Ureter (tissue), 1 donor: Measurements from ENCODE around the gene SORBS1. TPM values are rescaled to one million over a fixed set of nuclear protein-coding genes. Genes with fewer than 3 reads are reported as not detected.

Experiments
- DNase-seq: peaks from one replicate; pipeline ENCODE4 v3.0.0-alpha.2; 2020; ENCODE audit warnings: low spot score
- total RNA-seq: library from RNA; stranded (reverse); gene quantifications from one replicate; pipeline ENCODE4 v1.2.4, GENCODE V29; 2023
- donor health status: DM: yes; HTN: yes; CAD: no.

Gene SORBS1
- total RNA-seq, 1 donor from 2014 or later, result 347 TPM

DNA sequence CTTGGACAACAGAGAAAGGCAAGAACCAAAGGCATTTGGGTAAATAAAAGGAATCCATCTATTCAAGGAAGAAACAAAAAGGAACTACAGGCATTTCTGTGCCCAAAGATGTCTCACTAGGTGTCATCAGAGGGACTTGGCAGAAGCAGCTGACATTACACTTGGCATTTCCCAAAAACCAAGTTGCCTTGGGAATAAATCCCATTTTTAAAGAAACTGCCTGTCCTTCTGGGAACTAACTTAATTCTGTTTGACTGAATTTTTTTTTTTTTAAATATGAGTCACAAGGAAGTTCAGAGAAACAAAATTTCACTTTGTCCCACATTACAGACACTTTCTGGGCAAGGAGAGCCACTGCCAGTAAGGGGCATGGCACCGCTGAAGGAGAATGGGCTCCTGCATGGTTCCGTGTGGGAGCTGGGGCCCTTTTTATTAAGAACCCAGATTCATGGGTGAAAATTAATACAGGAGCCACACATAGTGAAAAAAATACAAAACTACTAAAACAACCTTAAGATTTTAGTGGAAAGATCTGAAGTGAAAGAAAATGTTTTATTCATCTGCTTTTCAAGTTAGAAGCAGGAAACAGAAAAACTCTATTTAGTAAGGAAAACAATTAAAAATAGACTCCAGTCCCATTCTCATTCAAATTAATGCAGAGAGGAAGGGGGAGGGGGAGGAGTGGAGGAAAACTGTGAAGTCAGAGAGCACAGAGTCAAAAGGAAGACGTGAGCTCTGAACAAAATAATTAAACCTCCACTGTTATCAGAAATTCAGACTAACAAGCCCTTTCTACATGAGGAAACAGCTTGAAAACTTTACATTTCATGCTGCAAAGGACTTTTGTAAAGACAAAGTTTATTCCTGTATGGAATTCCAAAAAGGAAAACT lies 151.9 kb downstream of the SORBS1 start:
- DNase-seq, result no peak

DNA sequence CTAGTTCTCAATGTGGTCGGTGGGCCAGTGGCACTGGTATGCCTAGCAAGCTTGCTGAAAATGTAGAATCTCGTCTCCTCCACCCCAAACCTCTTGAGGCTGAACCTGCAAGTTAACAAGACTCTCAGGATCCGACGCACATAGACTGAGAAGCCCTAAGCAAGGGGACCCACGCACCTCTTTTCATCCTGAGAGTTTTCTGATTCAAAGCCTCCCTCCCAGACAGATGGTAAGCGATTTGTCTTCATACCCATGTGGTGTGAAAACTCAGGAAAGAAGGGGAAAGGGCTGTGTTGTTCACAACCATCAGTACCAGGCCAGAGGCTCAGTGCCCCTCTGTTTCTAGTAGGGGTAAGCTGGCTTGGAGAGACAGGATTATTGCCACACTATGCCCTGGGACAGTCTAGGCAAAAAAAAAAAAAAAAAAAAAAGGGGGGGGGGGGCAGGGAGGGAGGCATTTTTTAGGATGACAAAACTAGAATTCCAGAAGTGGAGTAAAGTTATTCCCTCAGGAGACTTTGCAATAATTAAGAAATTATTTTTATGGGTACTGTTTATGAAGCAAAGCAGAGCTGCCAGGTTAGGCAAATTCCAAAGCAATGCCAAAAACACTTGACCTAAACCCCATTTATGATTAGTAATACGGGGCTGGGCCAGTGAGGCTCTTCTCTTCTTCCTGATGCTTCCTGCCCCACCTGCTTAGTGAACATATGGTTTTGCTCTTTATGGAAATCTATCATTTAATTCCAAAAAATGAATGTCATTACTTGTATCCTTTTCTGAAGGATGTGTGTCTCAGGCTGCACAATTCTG lies 152.8 kb downstream of the SORBS1 start:
- peak; percentile 59 for DNase-seq

DNA sequence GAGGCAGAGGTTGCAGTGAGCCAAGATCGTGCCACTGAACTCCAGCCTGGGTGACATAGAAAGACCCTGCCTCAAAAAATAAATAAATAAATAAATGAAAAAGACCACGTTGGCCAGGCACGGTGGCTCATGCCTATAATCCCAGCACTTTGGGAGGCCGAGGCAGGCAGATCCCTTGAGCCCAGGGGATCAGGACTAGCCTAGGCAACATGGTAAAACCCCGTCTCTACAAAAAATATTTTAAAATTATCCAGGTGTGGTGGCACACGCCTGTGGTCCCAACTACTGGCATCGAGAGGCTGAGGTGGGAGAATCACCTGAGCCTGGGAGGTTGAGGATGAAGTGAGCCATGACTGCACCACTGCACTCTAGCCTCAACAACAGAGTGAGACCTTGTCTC lies 153.6 kb downstream of the SORBS1 start:
- no peak for DNase-seq

DNA sequence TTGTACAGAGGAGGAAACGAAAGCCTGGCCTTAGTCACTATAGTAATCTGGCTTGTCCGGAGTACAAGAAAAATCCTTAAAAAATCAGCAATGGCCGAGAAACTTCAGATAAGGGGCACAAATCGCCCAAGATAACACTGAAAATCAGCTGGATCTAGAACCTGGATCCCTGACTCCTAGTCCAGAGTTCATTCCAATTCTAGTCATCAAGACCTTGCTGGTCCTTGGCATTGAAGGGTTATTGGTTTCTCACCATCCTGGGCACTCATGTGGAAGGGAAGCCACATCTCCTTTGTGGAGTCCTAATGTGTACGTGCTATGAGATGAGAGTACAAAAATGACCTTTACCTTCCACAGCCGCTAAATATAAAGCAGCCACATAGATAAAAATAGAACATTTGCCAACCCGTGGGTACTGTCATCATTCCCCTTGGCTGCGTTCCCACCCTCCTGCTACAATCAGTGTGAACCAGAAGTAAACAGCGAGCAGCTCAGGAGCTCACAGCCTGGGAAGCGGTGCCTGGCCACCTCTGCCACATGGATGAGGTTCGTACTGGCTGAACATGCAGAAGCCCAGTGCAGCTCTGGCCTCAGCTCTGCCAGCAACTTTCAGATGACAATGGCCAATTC lies 154.4 kb downstream of the SORBS1 start:
- peak; percentile 80 for DNase-seq

DNA sequence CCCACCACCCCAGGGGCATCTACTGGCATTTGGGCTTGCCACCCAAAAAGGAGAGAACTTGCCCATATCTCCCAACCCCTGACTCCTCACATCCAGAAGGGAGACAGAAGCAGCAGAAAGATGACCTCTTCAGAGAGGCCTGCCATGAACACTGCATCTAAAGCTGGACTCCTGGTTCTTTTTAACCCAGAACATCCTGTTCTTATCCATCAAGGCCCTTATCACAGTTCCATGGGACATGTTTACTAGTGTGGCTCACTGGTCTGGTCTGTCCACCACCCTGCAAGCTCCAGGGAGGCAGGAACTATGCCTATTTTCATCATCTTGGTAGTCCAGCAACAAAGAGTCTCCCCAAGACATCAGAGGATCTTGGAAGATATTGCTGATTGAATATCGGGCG lies 155.5 kb downstream of the SORBS1 start:
- DNase-seq, result no peak

DNA sequence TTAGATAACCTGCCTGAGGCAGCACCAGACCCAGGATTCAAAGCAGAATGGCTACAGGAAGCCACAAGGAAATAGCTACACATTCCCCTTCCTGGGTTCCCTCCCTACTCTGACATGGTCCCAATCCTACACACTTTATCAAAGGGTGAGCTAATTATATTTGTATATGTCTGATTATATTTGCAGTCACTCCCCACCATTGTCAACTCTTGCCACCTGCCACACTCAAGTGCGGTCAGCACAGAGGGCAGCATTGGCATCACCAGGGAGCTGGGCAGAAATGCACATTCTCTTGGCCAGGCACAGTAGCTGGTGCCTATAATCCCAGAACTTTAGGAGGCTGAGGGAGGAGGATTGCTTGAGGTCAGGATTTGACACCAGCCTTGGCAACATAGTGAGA lies 156.3 kb downstream of the SORBS1 start:
- DNase-seq, result no peak

DNA sequence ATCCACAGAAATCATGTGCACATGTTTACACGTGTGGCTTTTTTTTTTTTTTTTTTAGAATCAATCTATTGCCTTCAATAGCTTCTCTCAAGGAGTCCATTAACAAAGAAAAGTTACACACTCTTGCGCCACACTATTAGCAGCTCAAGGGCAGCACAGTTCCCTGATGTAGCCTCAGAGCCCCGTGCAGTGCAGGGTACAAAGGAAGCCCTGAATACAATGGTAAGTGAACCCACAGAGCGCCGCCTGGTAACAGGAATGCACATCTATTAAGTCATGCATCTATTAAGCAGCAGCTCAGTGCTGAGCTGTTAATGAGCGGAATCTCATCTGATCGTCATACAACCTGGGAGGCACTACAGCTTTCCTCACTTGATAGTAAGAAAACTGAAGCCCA lies 156.7 kb downstream of the SORBS1 start:
- no peak for DNase-seq

DNA sequence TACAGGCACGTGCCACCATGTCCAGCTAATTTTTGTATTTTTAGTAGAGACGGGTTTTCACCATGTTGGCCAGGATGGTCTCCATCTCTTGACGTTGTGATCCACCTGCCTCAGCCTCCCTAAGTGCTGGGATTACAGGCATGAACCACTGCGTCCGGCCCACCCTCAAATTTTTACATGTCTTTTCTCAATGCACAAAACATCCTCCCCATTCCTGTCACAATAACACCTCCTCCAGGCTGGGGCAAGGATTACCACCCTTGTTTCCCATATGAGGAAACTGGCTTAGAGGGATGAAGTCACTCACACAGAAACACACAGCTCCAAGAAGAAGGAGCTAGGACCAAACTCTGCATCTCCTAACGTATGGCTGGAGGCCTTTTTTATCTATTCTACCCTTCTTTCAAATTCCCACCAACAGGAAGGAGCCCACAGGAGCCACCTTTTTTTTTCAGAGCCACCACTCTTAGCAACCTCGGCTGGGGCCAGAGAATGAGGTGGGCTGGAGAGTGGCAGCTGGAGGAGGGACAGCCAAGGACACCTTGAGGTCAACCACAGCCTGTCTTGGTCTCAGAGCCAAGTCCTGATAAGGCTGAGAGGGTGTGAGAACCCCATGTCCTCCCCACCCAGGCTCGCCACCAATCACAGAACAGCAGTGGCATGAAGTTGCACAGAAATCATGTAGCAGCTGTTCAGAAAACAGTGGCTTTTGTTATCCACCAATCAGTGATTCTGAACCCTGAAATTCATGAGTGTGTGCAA lies 157.3 kb downstream of the SORBS1 start:
- DNase-seq, result no peak

DNA sequence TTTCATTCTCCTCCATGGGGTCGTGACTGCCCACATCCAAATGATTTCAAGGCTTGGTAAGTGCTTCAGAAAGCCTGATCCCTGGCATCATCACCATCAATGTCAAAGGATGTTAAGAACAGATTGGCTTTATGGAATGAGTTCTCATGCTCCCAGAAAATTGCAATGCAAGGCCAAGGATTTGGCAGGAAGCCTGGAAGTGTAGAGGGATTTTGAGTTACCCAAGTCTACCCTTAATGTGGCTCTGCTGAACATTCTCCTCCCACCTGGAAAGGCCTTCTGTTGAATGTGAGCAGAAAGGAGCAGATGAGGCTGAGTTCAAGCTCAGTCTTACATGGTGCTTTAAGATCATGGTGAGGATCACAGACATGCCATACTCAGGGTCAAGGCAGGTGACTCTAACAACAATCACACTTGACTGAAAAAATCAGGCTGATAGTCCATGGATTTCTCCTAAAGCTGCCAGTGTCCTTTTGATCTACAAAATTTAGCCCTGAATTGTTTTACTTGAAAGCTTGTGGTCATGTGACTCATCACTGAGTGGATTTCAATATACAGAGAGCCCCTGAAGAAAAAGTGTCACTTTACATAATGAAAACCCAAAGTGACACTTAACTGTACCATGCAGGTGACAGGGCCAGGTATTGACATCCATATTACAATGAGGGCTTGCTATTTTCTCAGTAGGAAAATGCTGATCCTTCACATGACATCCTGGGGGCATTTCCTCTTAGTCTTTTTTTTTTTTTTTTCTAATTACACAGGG lies 159.3 kb downstream of the SORBS1 start:
- DNase-seq, result no peak

DNA sequence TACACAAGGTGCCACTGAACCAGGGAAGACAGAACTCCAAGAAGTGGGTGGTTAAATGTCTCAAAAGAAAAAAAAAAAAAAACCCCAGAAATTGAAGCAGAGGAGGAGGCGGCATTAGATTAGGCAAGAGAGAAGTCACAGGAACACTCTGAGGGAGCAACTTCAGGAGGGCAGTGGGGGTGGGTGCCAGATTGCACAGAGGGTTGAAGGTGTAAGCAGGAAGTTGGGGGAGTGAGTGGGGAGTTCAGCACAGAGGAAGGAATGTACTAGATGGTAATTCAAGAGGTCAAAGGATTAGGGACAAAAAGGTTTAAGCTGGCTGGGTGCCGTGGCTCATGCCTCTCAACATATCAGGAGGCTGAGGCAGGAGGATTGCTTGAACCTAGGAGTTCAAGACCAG lies 160.4 kb downstream of the SORBS1 start:
- no peak for DNase-seq

DNA sequence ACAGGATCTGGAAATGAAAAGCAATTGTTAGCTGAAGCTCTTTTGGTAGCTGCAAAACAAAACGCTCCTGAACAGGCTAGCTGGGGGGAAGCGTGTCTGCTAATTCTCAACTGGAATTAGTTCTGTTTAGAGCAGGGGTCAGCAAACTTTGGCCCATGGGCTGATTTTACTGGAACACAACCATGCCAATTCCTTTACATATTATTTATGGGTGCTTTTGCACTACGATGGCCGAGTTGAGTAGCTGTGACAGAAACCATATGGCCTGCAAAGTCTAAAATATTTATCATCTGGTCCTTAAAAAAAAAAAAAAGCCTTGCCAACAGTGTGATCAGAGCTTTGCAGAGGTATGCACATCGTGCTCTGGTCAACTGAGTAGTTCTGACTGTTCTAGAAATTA lies 162.0 kb downstream of the SORBS1 start:
- no peak for DNase-seq

DNA sequence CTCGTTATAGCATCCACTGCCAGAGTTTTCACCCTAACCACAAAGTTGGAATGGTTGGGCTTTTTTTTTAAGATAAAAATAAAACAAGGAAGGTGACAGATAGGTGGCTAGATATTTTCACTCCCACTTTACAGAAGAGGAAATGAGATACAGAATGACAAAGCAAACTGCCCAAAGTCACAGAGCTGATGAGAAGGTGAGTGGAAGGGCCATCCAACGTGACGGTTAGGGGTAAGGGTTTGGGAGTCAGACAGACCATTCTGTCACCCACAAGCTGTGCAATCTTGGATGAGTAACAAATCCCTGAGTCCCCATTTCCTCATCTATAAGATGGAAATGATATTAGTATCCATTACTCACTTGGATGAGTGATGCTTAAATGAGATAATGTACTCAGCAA lies 163.4 kb downstream of the SORBS1 start:
- DNase-seq, result no peak

DNA sequence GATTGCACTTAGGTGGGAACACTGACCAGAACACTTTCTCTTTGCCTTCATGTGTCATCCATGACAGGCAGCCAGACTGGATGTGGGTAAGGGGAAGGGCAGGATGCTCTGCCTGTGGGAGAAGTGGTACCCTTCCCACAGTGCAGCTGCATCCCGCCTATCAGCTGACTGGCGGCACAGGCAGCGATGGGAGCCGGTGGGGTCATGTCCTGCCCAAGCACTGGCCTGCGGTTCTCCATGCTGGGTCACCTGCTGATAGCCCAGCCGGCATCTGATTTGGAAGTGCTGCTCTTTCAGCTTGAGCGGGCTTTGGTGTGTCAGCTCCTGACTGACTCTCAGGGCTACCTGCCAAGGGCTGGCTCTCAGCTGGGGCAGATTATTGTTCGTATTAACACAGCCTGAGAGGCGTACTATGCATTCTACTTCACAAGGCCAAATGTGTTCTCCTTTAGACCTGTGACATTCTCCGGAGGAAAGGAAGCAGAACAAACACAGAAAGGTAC lies 165.2 kb downstream of the SORBS1 start:
- DNase-seq, result no peak

DNA sequence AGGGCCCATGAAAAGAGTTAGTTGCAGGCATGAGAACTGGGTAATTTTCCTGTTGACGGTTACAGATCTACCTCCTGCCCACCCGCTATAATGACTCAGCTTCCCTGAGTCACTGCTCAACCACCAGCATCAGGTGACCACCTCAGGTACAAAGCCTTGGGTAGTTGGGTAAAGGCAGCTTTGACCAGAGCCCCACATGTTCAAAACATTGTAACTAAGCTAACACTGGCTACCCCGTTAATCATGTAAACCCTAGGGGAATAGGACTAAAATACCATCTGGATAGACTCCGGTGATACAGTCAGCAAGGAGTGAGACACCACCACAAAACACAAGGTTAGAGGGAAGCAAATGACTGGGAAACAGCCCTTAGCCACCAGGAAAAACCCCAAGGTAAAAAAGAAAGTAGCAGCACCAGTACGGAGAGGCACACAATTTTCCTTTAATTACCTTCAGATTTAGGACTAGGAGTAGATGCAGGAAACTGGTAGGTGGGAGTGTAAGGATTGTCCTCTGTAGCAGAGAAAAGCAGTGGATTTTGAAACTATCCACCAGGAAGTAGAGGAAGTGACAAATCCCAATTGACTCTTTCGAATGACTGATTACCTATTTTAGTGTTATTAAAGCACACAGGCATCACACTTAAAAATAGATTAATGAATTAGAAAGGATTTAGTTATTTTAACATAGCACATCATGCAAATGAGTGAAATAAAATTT lies 166.8 kb downstream of the SORBS1 start:
- DNase-seq, result no peak

DNA sequence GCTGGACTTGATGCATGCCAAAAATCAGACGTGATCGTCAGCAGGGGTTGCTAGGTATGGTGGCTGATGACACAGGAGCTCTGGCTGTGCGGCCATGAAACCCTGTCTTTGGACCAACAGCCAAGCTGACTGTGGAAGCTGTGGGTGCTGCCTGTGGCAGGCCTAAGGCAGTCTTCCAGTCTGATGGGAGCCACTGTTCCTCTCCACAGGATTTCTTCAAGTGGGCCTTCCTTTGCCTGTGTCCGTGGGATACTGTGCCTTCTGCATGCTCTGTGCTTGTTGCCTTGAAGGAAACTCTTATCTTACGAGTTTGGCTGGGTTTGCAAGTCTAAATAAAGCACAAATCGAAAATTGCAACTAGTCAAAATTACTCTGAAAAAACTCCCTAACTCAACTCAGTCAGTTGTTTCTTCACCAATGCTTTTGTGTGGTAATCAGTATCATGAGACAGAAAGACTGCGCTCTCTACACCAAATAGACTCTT lies 168.4 kb downstream of the SORBS1 start:
- DNase-seq, result no peak

DNA sequence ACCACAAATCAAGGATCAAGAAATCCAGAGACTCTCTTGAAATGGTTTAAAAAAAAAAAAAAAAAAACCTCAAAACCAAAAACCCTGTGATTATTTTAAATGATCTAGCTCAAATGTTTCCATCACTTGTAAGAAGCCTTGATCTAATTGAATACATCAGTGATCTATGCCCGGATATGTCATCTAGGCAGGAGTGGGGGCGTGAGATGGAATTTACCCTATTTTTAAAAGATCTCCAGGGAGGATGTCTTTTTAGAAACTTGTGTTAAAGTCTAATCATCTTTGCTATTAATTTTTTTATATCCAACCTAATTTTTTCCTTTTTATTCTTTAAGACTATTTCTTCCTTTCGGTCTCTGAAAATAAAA lies 169.0 kb downstream of the SORBS1 start:
- DNase-seq, result no peak

DNA sequence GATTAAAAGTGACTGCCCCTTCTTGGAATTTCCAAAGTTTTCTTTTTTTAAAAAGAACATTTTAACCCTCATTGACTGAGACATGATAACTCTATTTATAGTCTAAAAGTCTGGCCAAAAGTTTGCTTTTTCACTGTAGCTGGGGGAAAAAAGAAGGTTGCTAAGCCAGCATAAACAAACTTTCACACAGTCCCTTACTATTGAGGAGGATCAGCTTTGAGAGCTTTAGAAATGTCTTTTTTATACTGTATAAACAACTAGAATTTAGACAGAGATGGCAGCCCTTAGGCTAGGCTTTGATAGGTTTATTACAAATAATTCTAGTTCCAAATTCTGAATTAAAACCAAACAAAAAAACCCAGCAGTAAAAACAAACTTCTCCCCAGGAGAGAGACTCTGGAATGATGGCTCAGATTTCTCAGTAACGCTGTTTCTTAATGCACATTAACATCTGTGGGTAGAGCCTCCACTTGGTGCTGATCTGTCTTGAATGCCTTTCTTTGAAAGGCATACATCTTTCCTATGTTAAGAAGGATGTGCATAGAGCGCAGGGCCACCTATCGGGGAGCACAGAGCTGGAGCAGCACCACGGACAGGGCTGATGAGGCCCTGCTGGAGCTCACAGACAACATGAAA lies 169.5 kb downstream of the SORBS1 start:
- DNase-seq, result no peak

DNA sequence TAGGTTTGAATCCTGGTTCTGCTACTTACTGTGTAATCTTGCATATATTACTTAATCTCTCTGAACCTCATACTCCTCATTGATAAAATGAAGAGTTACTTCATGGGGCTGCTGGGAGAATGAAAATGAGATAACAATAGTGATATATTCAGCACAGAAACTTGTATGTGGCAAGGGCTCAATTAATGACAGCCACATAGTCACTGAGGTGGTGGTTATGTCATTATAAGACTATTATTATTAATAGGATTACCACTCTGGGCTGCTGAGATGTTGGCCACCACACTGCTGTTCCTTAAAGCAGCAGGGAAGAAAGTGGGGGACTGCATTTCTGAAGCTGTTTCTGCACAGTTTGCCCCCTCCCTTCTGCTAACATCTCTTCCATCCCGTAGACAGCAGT lies 170.0 kb downstream of the SORBS1 start:
- no peak for DNase-seq

DNA sequence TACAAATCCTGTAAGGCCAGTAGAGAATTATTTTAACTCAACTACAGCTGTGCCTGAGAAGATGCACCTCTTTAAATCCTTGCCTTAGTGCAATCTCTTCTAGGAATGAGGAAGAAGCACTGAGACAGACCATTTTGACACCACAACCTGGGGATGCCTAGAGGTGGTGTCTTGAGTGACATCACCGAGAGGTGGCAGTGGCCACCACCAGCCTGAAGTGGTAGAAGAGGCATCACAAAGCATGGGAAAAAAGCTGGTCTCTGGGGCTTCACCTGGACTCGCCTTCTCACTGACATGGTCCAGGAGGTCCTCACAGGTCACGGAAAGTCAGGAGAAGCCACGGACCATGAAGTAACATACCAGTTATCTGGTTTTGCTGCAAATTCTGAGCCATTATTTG lies 171.2 kb downstream of the SORBS1 start:
- no peak for DNase-seq

DNA sequence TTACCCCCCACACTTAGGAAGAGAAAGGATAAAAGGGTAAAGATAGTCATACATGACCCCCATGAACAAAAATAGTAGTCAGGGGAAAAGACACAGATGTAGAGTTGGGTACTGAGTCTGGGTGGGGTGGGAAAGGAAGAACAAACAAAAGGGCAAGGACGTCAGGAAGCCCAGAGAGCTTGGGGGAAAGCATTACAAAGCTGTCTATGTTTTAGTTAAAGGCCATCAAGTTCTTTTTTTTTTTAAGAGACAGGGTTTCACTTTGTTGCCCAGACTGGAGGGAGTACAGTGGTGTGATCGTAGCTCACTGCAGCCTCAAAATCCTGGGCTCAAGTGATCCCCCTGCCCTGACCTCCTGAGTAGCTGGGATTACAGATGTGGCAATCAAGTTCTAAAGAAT lies 172.0 kb downstream of the SORBS1 start:
- no peak for DNase-seq
